ENCODE data around the gene FEN1. TPM values are rescaled to one million over a fixed set of nuclear protein-coding genes. Genes with fewer than 3 reads are reported as not detected.

FEN1 gene
- total RNA-seq (2014; rRNA removed; shearing (Covaris generic)), result 104 and 118 TPM in 2 replicates

GRCh38 chr11:61792310-61793082, at the start of gene FEN1, which contains the start of gene TMEM258:
Gene FEN1, plus strand, starts transcription at chr11:61792911. Its CDS starts 2,451 bp downstream, at chr11:61795362.
Gene TMEM258, minus strand, starts transcription at chr11:61792599. Its CDS starts 41 bp downstream, at chr11:61792558.
- DNase-seq (ENCODE audit: low spot score), result peak; percentile 92

- DNase-seq (ENCODE audit: low spot score), result no peak
Measured at GRCh38 chr11:61743486-61744095, 49.1 kb upstream of the FEN1 start.

- DNase-seq (ENCODE audit: low spot score), result no peak
Measured at GRCh38 chr11:61744181-61744580, 48.5 kb upstream of the FEN1 start.

DNA sequence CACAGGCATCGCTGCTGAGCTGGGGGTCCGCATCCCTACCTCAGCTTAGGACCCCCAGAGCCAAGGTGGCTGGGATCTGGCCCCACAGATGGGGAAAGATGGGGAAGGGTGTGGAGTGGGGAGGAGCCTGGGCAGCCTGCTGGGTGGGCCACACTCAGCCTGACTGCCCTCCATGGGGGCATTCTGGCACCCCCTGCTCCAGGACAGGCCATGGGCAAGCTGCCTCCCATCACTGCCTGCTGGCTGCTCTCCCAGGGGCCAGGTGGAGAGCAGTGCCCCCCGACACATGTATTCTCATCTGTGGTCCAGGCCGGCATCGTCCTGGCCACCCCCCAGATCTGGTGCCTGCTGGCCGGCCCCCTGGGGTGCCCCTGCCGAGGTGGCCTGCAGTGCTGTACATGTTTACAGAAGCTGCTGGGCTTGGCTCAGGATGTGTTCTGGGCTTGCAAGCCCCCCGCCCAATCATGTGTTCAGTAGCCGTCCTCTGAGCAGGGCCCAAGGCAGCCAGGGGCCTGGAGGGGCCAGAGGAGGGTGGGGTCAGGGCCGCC, 48.0 kb upstream of the FEN1 start:
- no peak for DNase-seq (ENCODE audit: low spot score)

DNA sequence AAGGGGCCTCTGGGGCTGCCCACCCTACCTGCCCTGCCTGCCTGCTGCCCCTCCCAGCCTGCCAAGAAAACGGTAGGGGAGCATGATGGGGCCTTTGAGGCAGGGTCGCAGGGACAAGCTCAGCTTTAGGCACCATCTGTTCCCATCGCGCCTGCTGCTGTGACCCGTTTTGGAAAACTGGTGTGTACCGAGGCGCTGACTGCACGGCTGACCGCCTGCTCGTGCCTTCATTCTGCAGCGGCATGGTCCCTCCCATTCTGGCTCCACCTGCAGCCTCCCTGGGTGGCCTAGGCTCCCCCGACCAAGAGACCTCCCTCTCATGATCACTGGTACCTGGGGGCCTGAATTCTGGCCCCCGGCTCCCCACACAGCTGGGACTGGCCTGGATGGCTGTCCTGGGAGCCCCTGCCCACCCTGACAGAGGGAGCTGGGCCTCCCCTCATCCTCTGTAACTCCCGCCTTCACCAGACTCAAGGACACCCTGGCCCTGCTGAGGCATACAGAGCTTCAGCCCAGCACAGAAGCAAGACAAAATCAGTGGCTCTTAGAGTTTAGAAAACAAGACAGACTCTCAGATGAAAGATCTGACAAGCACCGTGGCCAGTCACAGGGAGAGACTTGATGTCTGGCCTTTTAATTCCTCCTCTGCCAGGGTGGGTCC, 46.8 kb upstream of the FEN1 start:
- DNase-seq (ENCODE audit: low spot score), result no peak

DNA sequence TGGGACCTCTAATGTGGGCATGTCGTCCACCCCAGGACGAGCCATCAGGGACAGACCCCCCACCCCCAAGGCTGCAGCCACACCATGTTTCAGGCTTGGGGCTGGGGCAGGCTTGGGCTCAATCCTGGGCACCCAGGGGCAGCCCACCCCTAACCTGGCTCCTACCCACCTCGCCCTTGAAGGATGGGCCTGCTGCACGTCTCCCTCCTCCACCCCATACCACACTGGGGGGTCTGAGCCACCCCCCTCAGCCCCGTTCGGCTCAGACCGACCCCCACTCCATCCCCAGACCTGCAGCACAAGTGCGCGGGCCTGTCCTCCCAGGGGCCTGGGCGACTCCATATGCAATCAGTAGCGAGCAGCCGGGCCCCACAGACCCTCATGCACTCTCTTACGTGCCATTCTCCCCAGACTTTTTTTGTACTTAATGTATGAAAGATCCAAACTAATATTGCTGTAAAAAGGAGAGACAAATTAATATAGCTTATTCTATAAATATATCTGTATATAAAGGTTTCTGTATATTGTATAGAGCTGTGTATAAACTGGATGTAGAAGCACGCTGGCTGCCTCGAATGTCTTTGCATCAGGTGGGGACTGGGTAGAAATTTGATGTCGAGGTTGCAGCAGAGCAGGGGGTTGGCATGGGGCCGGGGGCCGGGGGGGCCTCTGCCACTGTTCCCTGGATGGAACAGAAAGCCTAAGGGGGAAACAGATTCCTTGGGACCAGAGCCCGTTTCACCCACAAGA, 46.1 kb upstream of the FEN1 start:
- DNase-seq (ENCODE audit: low spot score), result no peak

GRCh38 chr11:61747192-61747966, 45.3 kb upstream of the FEN1 start:
- peak; percentile 46 for DNase-seq (ENCODE audit: low spot score)

DNA sequence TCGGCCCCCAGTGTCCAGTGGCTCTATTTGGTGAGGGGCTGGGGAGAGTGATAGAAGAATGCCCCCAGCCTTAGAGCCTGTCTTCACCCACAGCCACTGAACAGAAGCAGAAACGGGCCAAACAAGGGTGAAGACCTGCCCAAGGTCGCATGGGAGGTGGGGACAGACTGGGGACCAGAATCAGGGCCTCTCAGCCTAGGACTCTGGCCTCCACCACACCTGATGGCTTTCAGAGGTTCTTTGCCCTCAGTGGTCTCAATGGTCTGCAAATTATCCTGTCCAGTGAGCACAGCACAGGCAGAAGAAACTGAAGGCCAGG, 44.8 kb upstream of the FEN1 start:
- DNase-seq (ENCODE audit: low spot score), result no peak

GRCh38 chr11:61749591-61750217, 43.0 kb upstream of the FEN1 start:
- no peak for DNase-seq (ENCODE audit: low spot score)

- no peak for DNase-seq (ENCODE audit: low spot score)
Measured at GRCh38 chr11:61750631-61751273, 42.0 kb upstream of the FEN1 start.

GRCh38 chr11:61751384-61751783, 41.3 kb upstream of the FEN1 start:
- no peak for DNase-seq (ENCODE audit: low spot score)

DNA sequence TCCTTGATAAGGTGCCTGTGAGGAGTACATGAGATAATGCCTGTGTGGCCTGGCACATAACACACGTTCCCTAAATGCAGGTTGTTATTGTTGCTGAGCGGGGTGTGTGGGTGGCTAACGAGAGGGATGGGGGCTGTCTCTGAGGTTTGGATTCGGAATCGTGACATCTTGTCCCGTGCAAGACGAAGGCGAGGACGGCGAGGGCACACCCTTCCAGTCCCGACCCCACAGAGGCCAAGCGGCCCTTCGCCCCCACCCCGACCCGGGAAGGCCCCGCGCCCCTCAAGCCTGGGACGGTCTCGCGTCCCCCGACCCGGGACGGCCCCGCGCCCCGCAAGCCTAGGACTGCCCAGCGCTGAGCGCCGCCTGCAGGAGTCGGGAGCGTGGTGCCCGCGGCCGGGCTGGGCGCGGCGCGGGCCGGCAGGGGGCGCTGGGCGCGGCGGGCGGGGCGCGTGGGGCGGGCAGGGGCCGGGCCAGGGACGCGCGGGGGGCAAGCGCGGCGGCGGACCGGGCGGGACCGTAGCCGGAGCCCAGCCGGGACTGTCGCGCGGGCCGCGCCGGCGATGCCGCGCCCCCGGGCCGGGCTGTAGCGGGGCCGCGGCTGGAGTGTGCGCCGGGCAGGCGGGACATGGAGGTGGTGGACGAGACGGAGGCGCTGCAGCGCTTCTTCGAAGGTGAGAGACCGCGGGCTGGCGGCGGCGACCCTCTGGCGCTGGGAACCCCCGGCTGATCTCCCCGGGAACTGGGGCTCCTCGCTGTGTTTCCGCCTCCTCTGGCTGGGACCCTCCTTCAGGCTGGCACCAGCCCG, 40.4 kb upstream of the FEN1 start, which contains the start of gene MYRF:
MYRF (plus strand) TSS at position 520 of the 808 bp plus-strand sequence; CDS start at position 629, 109 bp downstream.
- no peak for DNase-seq (ENCODE audit: low spot score)

DNA sequence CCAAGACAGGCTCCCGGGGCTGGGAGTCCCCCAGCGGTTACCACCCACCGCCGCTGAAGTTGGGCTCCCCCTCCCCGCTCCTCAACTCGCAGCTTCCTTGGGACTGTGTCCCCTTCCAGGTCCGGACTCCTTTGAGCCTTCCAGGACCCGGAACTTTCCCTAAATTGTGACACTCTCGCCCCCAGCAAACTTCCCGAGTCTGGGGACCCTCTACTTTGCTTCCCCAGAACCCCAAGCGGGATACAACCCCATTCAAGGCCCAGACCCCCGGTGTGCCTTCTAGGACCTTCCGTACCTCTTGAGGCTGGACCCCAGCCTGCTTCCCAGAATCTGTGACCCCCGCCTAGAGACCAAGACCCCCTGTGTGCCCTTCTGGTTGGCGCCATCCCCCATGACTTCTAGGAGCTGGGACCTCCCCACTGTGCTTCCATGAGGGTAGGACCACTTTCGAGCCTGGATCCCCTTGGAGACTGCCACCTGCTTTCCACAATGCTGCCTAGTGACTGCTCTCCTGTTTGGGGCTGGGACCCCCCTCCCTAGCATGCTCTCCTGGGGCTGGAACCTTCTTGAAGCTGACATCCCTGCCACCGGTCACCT, 39.7 kb upstream of the FEN1 start:
- DNase-seq (ENCODE audit: low spot score), result no peak

- no peak for DNase-seq (ENCODE audit: low spot score)
Measured at GRCh38 chr11:61753672-61754071, 39.0 kb upstream of the FEN1 start.

GRCh38 chr11:61754534-61755482, 37.9 kb upstream of the FEN1 start:
- DNase-seq (ENCODE audit: low spot score), result no peak

DNA sequence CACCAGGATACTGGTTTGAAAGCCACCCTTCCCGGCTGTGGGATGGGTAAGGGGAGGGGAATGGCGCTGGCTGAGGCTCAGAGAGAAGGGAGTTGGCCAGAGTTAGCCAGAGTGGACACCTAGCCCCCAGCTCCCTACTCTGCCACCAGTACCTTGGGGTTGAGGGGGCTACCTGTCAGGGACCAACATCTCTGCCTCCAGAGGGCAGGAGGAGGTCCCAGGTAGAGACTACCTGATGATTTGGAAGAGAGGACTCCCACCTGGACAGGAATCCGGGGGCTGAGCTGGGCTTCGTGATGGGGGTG, 36.6 kb upstream of the FEN1 start:
- no peak for DNase-seq (ENCODE audit: low spot score)

DNA sequence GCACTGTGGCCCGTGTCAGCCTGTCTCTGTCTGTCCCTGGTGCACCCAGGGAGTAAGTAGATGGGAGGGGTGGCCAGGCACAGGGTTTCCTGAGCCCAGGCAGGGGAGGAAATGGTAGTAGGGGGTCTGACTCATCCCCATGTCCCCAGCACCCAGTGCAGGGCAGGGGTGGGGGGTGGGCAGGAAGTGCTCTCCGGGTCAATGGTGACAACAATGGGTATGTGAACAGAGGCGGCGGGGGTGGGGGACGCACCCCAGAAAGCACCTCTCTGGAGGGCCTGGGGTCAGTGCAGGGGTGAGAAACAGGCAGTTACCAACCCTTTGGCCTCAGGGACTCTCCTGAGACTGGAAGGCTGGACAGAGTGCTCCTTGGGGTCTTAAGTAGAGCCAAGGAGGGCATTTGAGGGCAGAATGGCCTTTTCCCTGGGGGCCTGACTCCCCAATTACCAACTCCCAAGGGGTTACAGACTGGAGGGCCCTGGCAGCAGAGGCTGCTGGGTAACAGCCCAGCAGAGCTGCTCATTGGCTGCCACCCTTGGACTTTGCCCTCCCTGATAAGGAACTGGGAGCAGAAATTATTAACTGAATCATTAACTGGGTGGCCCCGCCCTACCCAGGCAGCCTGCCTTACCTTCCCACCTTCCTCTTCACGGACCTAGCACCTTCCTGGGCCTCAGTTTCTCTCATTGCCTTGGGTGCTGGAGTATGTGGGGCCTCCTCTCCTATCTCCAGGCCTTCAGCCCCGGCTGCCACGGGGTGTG, 36.1 kb upstream of the FEN1 start:
- DNase-seq (ENCODE audit: low spot score), result peak; percentile 33

Data from H4 (cell line).